ENCODE measurements around the gene ATPAF2.

DNA sequence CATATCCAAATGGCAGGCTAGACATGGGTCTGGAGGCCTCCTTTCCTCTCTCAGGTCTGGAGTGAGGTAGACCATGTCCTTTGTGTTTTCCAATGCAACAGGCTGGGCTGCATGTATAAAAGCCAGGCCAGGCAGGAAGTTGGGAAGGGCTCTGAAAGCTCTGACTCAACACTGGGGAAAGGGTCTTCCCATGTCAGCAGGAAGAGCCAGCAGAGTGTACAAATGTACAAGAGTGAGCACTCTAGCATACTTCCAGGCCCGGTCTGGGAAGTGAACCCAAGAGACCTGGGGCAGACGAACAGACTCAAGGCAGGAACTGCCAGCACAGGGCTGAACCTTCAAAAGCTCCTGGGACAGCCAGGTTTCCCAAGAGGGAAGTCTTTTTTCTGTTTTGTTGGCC, 7.0 kb downstream of the ATPAF2 start:
- TF ChIP-seq, protein P1, sequence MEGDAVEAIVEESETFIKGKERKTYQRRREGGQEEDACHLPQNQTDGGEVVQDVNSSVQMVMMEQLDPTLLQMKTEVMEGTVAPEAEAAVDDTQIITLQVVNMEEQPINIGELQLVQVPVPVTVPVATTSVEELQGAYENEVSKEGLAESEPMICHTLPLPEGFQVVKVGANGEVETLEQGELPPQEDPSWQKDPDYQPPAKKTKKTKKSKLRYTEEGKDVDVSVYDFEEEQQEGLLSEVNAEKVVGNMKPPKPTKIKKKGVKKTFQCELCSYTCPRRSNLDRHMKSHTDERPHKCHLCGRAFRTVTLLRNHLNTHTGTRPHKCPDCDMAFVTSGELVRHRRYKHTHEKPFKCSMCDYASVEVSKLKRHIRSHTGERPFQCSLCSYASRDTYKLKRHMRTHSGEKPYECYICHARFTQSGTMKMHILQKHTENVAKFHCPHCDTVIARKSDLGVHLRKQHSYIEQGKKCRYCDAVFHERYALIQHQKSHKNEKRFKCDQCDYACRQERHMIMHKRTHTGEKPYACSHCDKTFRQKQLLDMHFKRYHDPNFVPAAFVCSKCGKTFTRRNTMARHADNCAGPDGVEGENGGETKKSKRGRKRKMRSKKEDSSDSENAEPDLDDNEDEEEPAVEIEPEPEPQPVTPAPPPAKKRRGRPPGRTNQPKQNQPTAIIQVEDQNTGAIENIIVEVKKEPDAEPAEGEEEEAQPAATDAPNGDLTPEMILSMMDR (IDR thresholded peaks at IDR 0.05), result no peak
- no peak for TF ChIP-seq POLR2A (IDR thresholded peaks at IDR 0.05)
